Heart left ventricle (tissue), 13 donors: Measurements from ENCODE around the gene ZNF487.

ENCODE experiments used
- CTCF ChIP-seq, 12 donors: fragments of 200-600 bp; sonication (generic) in 4 of 12; IDR thresholded peaks; one replicate each; pipeline versions ENCODE4 v1.5.0 to v1.8.0; 2018 to 2022; ENCODE audit warnings: antibody characterized with exemption in 12 of 12, mild to moderate bottlenecking in 5 of 12
- POLR2A ChIP-seq, 2 donors: fragments of 450-650 bp; IDR thresholded peaks; one replicate each; pipeline ENCODE4 v1.6.1; 2017; ENCODE audit warnings: antibody characterized with exemption in 2 of 2, mild to moderate bottlenecking in 2 of 2, moderate library complexity in 2 of 2
- donor health status: ischemic (EF 13 %, LVEDD 7.1; RV severe dilation, severe dysfunction).
- donor health status: DM: no; HTN: yes; CAD: no.
- donor health status: DM: no; HTN: no; CAD: no.
- donor health status: ischemic (EF 25% LVEDD 6.9; RV normal size, moderate dysfunction).
- donor health status: ischemic (EF 25% LVEDD 5.7; RV mildly dilated, moderate dysfunction).
- donor health status: ischemic (EF 35%, LVEDD 5.7; RV mildly dilated, moderate dysfunction).
- donor health status: nonischemic (EF 11% LVEDD 7.7; RV severe dilation, severe dysfunction).
- donor health status: DM: yes; HTN: yes; CAD: no.
- donor health status: PGD.
- donor health status: ischemic (EF 29% LVEDD 5.4; RV normal size, mild dysfunction).
- donor health status: nonischemic (EF 23%, LVEDD 6.1; RV moderate dilation, normal function).

GRCh38 chr10:43420369-43421200, 16.3 kb upstream of the ZNF487 start:
- peak in 1 of 2 donors; percentile 76 for TF ChIP-seq POLR2A (IDR thresholded peaks at IDR 0.05)
- TF ChIP-seq CTCF (IDR thresholded peaks at IDR 0.05) = peak in 6 of 12 donors; percentile 8 to 57 (median 30)
